ENCODE measurements around the gene AKAP13.
"Not testable (repeated sequence)": the region's sequence is repeated elsewhere in the genome, so short reads cannot be mapped to it uniquely, and the experiment has no call there.

AKAP13 gene

GRCh38 chr15:85580879-85581278 lies 200.5 kb downstream of the AKAP13 start:
- DNase-seq, result no peak

- no peak for DNase-seq
Measured at GRCh38 chr15:85581495-85581894, 201.1 kb downstream of the AKAP13 start.

- DNase-seq, result peak; percentile 67
Measured at GRCh38 chr15:85582131-85583079, 202.0 kb downstream of the AKAP13 start.

- no peak for DNase-seq
Measured at GRCh38 chr15:85583442-85583841, 203.0 kb downstream of the AKAP13 start.

GRCh38 chr15:85583923-85584390 lies 203.6 kb downstream of the AKAP13 start:
- DNase-seq, result no peak

GRCh38 chr15:85584872-85585271 lies 204.5 kb downstream of the AKAP13 start:
- no peak for DNase-seq

GRCh38 chr15:85586196-85586595 lies 205.8 kb downstream of the AKAP13 start:
- not testable (repeated sequence) for DNase-seq

GRCh38 chr15:85587707-85588411 lies 207.5 kb downstream of the AKAP13 start:
- DNase-seq, result no peak

GRCh38 chr15:85588677-85589076 lies 208.3 kb downstream of the AKAP13 start:
- no peak for DNase-seq

- DNase-seq, result no peak
Measured at GRCh38 chr15:85589851-85590250, 209.4 kb downstream of the AKAP13 start.

- no peak for DNase-seq
Measured at GRCh38 chr15:85591622-85592021, 211.2 kb downstream of the AKAP13 start.

- DNase-seq, result peak; percentile 3
Measured at GRCh38 chr15:85592148-85592547, 211.7 kb downstream of the AKAP13 start.

GRCh38 chr15:85593809-85594445 lies 213.5 kb downstream of the AKAP13 start:
- DNase-seq, result no peak

GRCh38 chr15:85595804-85596536 lies 215.6 kb downstream of the AKAP13 start:
- no peak for DNase-seq

- DNase-seq, result no peak
Measured at GRCh38 chr15:85597155-85597815, 216.9 kb downstream of the AKAP13 start.

- DNase-seq, result no peak
Measured at GRCh38 chr15:85598219-85598618, 217.8 kb downstream of the AKAP13 start.

GRCh38 chr15:85598718-85599398 lies 218.5 kb downstream of the AKAP13 start:
- DNase-seq, result no peak

GRCh38 chr15:85600001-85600400 lies 219.6 kb downstream of the AKAP13 start:
- no peak for DNase-seq

- no peak for DNase-seq
Measured at GRCh38 chr15:85603160-85603559, 222.8 kb downstream of the AKAP13 start.

GRCh38 chr15:85603703-85604102 lies 223.3 kb downstream of the AKAP13 start:
- no peak for DNase-seq

GRCh38 chr15:85604194-85604593 lies 223.8 kb downstream of the AKAP13 start:
- DNase-seq, result no peak
